ENCODE results near the gene SRGAP2C.
"Not testable (repeated sequence)": the region's sequence is repeated elsewhere in the genome, so short reads cannot be mapped to it uniquely, and the experiment has no call there.

The SRGAP2C gene

DNA sequence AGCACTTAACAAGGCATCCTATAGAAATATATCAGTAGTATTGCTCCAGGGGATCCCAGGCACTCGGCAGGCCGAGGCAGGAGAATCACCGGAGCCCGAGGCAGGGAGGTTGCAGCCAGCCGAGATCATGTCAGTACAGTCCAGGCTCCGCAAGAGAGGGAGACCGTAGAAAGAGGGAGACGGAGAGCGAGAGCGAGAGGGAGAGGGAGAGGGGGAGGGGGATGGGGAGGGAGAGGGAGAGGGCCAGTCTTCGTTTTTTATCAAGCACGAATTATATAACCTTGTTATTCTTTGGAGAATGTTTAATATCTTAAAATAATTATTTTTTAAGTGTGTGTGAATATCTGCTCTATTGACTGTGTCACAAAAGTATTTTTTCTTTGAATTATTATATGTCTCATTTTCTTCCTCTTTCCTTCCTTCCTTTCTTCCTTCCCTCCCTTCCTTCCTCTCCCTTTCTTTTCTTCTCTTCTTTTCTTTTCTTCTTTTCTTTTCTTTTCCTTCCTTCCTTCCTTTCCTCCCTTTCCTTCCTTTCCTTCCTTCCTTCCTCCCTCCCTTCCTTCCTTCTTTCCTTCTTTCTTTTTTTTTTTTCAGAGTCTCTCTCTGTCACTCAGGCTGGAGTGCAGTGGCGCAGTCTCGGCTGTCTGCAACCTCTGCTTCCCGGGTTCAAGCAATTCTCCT, 233.7 kb downstream of the SRGAP2C start:
- no peak for DNase-seq (ENCODE audit: low read depth in 2 of 2)

DNA sequence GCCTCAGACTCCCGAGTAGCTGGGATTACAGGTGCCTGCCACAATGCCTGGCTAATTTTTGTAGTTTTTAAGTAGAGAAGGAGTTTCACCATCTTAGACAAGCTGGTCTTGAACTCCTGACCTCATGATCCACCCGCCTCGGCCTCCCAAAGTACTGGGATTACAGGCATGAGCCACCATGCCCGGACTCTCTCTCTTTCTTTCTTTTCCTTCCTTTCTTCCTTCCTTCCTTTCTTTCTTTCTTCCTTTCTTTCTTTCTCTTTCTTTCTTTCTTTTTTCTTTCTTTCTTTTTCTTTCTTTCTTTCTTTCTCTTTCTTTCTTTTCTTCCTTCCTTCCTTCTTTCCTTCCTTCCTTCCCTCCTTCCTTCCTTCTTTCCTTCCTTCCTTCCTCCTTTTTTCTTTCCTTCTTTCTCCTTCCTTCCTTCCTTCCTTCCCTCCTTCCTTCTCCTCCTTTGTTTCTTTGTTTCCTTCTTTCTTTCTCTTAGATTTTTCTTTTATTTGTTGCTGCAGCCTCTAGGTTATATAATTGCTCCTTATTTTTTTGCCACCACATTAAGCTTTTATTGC, 234.4 kb downstream of the SRGAP2C start:
- not testable (repeated sequence) for DNase-seq (ENCODE audit: low read depth in 2 of 2)

GRCh38 chr1:121421490-121421889, 236.7 kb downstream of the SRGAP2C start:
- not testable (repeated sequence) for DNase-seq (ENCODE audit: low read depth in 2 of 2)

- not testable (repeated sequence) for DNase-seq (ENCODE audit: low read depth in 2 of 2)
These were observed 239.2 kb downstream of the SRGAP2C start for GRCh38 chr1:121423956-121424355.

GRCh38 chr1:121433517-121433916, 248.7 kb downstream of the SRGAP2C start:
- not testable (repeated sequence) for DNase-seq (ENCODE audit: low read depth in 2 of 2)

DNA sequence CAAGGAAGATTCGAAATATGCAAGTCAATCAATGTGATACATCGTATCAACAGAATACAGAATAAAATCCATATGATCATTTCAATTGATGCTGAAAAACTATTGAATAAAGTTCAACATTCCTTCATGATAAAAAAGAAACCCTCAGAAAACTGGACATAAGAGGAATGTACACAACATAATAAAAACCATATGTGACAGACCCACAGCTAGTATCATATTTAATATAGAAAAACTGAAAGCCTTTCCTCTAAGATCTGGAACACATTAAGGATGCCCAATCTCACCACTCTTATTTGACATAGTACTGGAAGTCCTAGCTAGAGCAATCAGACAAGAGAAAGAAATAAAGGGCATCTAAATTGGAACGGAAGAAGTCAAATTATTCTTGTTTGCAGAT, 254.1 kb downstream of the SRGAP2C start:
- DNase-seq (ENCODE audit: low read depth in 2 of 2), result not testable (repeated sequence)

GRCh38 chr1:121440993-121441392, 256.2 kb downstream of the SRGAP2C start:
- DNase-seq (ENCODE audit: low read depth in 2 of 2), result no peak

Data from stimulated activated CD8-positive, alpha-beta memory T cell treated with anti-CD3 and anti-CD28 coated beads, Interleukin-15, amount 100 ng/mL, for 48 hours (primary cell).